Neural progenitor cell (in vitro differentiated cells): Measurements from ENCODE around the gene DYNLT2. TPM values are rescaled to one million over a fixed set of nuclear protein-coding genes. Genes with fewer than 3 reads are reported as not detected.

Source experiments
- DNase-seq: peaks from one replicate; pipeline ENCODE4 v3.0.0-alpha.2; 2016; ENCODE audit warnings: low spot score
- H2AFZ ChIP-seq: fragments of 200-600 bp; sonication (generic); replicated peaks from 2 replicates; pipeline ENCODE4 v1.6.1; 2016; ENCODE audit warnings: antibody characterized with exemption
- H3F3A ChIP-seq: fragments of 200-600 bp; sonication (generic); 2 replicates; pipeline ENCODE4 v1.6.1; 2016; ENCODE audit warnings: antibody characterized with exemption, low read depth
- H3K27ac ChIP-seq: fragments of 200-600 bp; sonication (generic); 2 replicates; pipeline ENCODE4 v1.5.1; 2016; ENCODE audit warnings: mild to moderate bottlenecking
- H3K27me3 ChIP-seq: fragments of 200-600 bp; sonication (generic); 2 replicates; pipeline ENCODE4 v1.6.1; 2016; ENCODE audit warnings: mild to moderate bottlenecking, moderate library complexity
- H3K36me3 ChIP-seq: fragments of 200-600 bp; sonication (generic); 2 replicates; pipeline ENCODE4 v1.5.1; 2016
- H3K4me1 ChIP-seq: fragments of 200-600 bp; sonication (generic); 2 replicates; pipeline ENCODE4 v1.6.1; 2016; ENCODE audit warnings: mixed run types
- H3K4me2 ChIP-seq: fragments of 200-600 bp; sonication (generic); 2 replicates; pipeline ENCODE4 v1.6.1; 2016
- H3K4me3 ChIP-seq: fragments of 200-600 bp; sonication (generic); 2 replicates; pipeline ENCODE4 v1.5.1; 2016
- H3K79me2 ChIP-seq: fragments of 200-600 bp; sonication (generic); 2 replicates; pipeline ENCODE4 v1.6.1; 2016; ENCODE audit warnings: low read depth
- H3K9ac ChIP-seq: fragments of 200-600 bp; sonication (generic); 2 replicates; pipeline ENCODE4 v1.6.1; 2016
- H3K9me3 ChIP-seq: fragments of 200-600 bp; sonication (generic); 2 replicates; pipeline ENCODE4 v1.5.1; 2016; ENCODE audit warnings: low read depth
- H4K20me1 ChIP-seq: fragments of 200-600 bp; sonication (generic); 2 replicates; pipeline ENCODE4 v1.6.1; 2016; ENCODE audit warnings: low read depth
- H3K27ac Mint-ChIP-seq: 3 replicates; pipeline ENCODE4 v1.8.0; 2021; ENCODE audit warnings: mixed read lengths
- H3K27me3 Mint-ChIP-seq: 2 replicates; pipeline ENCODE4 v1.8.0; 2022; ENCODE audit warnings: low read depth, mild to moderate bottlenecking, inconsistent platforms, moderate library complexity, mixed read lengths; ENCODE audit not compliant: insufficient read depth
- H3K36me3 Mint-ChIP-seq: 3 replicates; pipeline ENCODE4 v1.8.0; 2021; ENCODE audit warnings: mixed read lengths
- H3K4me1 Mint-ChIP-seq: 3 replicates; pipeline ENCODE4 v1.8.0; 2021; ENCODE audit warnings: mixed read lengths
- H3K4me3 Mint-ChIP-seq: 3 replicates; pipeline ENCODE4 v1.8.0; 2021; ENCODE audit warnings: mild to moderate bottlenecking, moderate library complexity, mixed read lengths
- H3K9me3 Mint-ChIP-seq: 3 replicates; pipeline ENCODE4 v1.8.0; 2020; ENCODE audit warnings: mixed read lengths
- CTCF ChIP-seq: fragments of 200-600 bp; sonication (generic); IDR thresholded peaks from 2 replicates; pipeline ENCODE4 v1.5.1; 2017; ENCODE audit warnings: antibody characterized with exemption, mild to moderate bottlenecking
- EZH2 ChIP-seq: fragments of 200-600 bp; sonication (generic); IDR thresholded peaks from 2 replicates; pipeline ENCODE4 v1.6.1; 2017; ENCODE audit warnings: antibody characterized with exemption, mild to moderate bottlenecking, moderate library complexity
- EZH2phosphoT487 ChIP-seq: fragments of 200-600 bp; sonication (generic); IDR thresholded peaks from 2 replicates; pipeline ENCODE4 v1.6.1; 2017; ENCODE audit warnings: antibody characterized with exemption
- total RNA-seq: library from RNA; depleted of rRNA; stranded (reverse); fragments of >200 nt; gene quantifications from 2 replicates; pipeline ENCODE4 v1.2.3, GENCODE V29; 2015; ENCODE audit warnings: low replicate concordance

Gene DYNLT2
- total RNA-seq, 1 donor from 2014 or later, result 4.7 TPM

- no peaks in the 10 kb centered on the region for H4K20me1 ChIP-seq
- no peaks in the 10 kb centered on the region for H3K27me3 Mint-ChIP-seq
- H3K4me3 Mint-ChIP-seq, result no peak overlapping the region
- H3K9ac ChIP-seq, result no peak overlapping the region
- DNase-seq, result no peak
- TF ChIP-seq EZH2 (no peak), CTCF (no peak), EZH2phosphoT487 (no peak)
- H3K4me3 ChIP-seq, result no peak overlapping the region
- H3K27me3 ChIP-seq, result no peaks in the 10 kb centered on the region
- no peaks in the 10 kb centered on the region for H3K4me1 Mint-ChIP-seq
- no peaks in the 10 kb centered on the region for H3K79me2 ChIP-seq
- H3K27ac ChIP-seq, result no peak overlapping the region
- H3K36me3 ChIP-seq, result no peaks in the 10 kb centered on the region
- no peak overlapping the region for H2AFZ ChIP-seq
- H3K4me1 ChIP-seq, result no peaks in the 10 kb centered on the region
- H3F3A ChIP-seq, result no peaks in the 10 kb centered on the region
- no peaks in the 10 kb centered on the region for H3K9me3 ChIP-seq
- no peaks in the 10 kb centered on the region for H3K9me3 Mint-ChIP-seq
- no peak overlapping the region for H3K4me2 ChIP-seq
- H3K27ac Mint-ChIP-seq, result no peak overlapping the region
- peaks cover 24% of the 10 kb centered on the region for H3K36me3 Mint-ChIP-seq
These were observed 28.5 kb upstream of the DYNLT2 start for GRCh38 chr6:169779896-169780295.

- H3K4me2 ChIP-seq, result no peak overlapping the region
- no peaks in the 10 kb centered on the region for H3K27me3 ChIP-seq
- no peaks in the 10 kb centered on the region for H3K36me3 ChIP-seq
- peak overlapping the region; percentile 40 for H3K9ac ChIP-seq
- Mint-ChIP-seq H3K27me3 (no peaks in the 10 kb centered on the region), H3K4me1 (no peaks in the 10 kb centered on the region), H3K27ac (no peak overlapping the region), H3K9me3 (no peaks in the 10 kb centered on the region), H3K4me3 (no peak overlapping the region), H3K36me3 (peaks cover 22% of the 10 kb centered on the region)
- no peak overlapping the region for H3K27ac ChIP-seq
- no peaks in the 10 kb centered on the region for H3K9me3 ChIP-seq
- no peaks in the 10 kb centered on the region for H4K20me1 ChIP-seq
- H3K79me2 ChIP-seq, result no peaks in the 10 kb centered on the region
- no peak overlapping the region for H2AFZ ChIP-seq
- H3K4me1 ChIP-seq, result no peaks in the 10 kb centered on the region
- no peak for DNase-seq
- TF ChIP-seq EZH2phosphoT487, result no peak
- H3F3A ChIP-seq, result no peaks in the 10 kb centered on the region
- no peak overlapping the region for H3K4me3 ChIP-seq
These were observed 27.9 kb upstream of the DYNLT2 start for GRCh38 chr6:169779092-169779815.

GRCh38 chr6:169778646-169779045 lies 27.3 kb upstream of the DYNLT2 start:
- no peaks in the 10 kb centered on the region for H3K27me3 Mint-ChIP-seq
- H3F3A ChIP-seq, result no peaks in the 10 kb centered on the region
- no peaks in the 10 kb centered on the region for H3K4me1 Mint-ChIP-seq
- H3K36me3 ChIP-seq, result no peaks in the 10 kb centered on the region
- H3K27me3 ChIP-seq, result no peaks in the 10 kb centered on the region
- no peaks in the 10 kb centered on the region for H3K79me2 ChIP-seq
- no peak overlapping the region for H3K4me2 ChIP-seq
- no peaks in the 10 kb centered on the region for H3K4me1 ChIP-seq
- no peaks in the 10 kb centered on the region for H4K20me1 ChIP-seq
- no peaks in the 10 kb centered on the region for H3K9me3 Mint-ChIP-seq
- no peak overlapping the region for H3K4me3 ChIP-seq
- H3K4me3 Mint-ChIP-seq, result no peak overlapping the region
- H2AFZ ChIP-seq, result no peak overlapping the region
- H3K27ac Mint-ChIP-seq, result no peak overlapping the region
- H3K36me3 Mint-ChIP-seq, result peaks cover 16% of the 10 kb centered on the region
- peak overlapping the region; percentile 40 for H3K9ac ChIP-seq
- H3K9me3 ChIP-seq, result no peaks in the 10 kb centered on the region
- DNase-seq, result no peak
- TF ChIP-seq EZH2 (no peak), EZH2phosphoT487 (no peak), CTCF (no peak)
- no peak overlapping the region for H3K27ac ChIP-seq

- Histone ChIP-seq H3K9ac (no peak overlapping the region), H3K4me3 (no peak overlapping the region), H3K27ac (no peak overlapping the region), H3K4me2 (no peak overlapping the region), H3K79me2 (no peaks in the 10 kb centered on the region), H4K20me1 (no peaks in the 10 kb centered on the region), H3K9me3 (no peaks in the 10 kb centered on the region), H3K4me1 (no peaks in the 10 kb centered on the region), H3F3A (no peaks in the 10 kb centered on the region), H2AFZ (no peak overlapping the region), H3K27me3 (no peaks in the 10 kb centered on the region), H3K36me3 (no peaks in the 10 kb centered on the region)
- Mint-ChIP-seq H3K27ac (no peak overlapping the region), H3K9me3 (no peaks in the 10 kb centered on the region), H3K36me3 (peaks cover 10% of the 10 kb centered on the region), H3K4me1 (no peaks in the 10 kb centered on the region), H3K4me3 (no peak overlapping the region), H3K27me3 (no peaks in the 10 kb centered on the region)
- DNase-seq, result no peak
- no peak for TF ChIP-seq CTCF
These were observed 26.5 kb upstream of the DYNLT2 start for GRCh38 chr6:169777896-169778295.
